ENCODE measurements around the gene CIB4.
"Not testable (repeated sequence)": the region's sequence is repeated elsewhere in the genome, so short reads cannot be mapped to it uniquely, and the experiment has no call there.

The CIB4 gene

DNA sequence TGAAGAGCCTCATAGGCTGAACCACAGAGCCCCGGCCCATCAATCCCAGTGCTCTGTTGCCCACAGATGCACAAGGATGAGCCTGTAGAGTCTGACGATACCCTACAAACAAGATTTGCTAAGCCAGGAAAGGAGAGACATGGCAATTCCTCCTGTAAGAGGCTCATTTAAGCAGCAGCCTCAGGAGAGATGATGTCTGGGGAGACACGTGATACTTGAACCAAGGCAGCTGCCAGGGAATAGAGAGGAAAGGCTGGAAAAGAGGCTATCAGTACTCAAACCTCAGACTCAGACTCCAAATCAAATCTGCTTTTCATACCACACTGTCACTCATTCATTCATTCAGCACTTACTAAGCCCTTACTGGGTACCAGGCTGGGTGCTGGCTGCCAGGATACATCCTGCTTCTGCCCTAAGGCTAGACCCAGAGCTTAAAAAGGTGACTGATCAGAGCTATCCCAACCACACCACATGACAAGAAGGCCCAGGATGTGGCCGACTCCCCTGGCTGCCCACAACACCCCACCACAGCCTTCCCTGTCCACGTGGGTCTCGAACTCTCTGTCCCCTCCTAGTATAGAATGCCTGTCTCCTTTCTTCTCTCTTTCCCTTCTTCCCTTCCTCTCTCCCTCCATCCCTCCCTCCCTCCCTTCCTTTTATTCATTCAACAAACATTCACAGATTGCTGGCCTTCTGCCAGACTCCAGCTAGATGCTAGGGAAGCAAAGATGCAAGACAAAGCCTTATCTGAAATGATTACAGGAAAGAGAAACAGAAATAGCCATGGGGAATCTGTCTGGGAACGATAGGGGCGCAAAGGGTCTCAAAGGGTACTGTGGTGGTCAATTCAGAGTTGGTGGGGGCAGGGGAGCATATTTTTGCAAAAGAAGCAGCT, 27.9 kb upstream of the CIB4 start:
- TF ChIP-seq, protein P1, sequence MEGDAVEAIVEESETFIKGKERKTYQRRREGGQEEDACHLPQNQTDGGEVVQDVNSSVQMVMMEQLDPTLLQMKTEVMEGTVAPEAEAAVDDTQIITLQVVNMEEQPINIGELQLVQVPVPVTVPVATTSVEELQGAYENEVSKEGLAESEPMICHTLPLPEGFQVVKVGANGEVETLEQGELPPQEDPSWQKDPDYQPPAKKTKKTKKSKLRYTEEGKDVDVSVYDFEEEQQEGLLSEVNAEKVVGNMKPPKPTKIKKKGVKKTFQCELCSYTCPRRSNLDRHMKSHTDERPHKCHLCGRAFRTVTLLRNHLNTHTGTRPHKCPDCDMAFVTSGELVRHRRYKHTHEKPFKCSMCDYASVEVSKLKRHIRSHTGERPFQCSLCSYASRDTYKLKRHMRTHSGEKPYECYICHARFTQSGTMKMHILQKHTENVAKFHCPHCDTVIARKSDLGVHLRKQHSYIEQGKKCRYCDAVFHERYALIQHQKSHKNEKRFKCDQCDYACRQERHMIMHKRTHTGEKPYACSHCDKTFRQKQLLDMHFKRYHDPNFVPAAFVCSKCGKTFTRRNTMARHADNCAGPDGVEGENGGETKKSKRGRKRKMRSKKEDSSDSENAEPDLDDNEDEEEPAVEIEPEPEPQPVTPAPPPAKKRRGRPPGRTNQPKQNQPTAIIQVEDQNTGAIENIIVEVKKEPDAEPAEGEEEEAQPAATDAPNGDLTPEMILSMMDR (IDR thresholded peaks at IDR 0.05; ENCODE audit: control insufficient read depth, extremely low read depth, insufficient read depth) = no peak
- DNase-seq (ENCODE audit: low read depth) = no peak
- no peak overlapping the region for H3K4me3 ChIP-seq (ENCODE audit: low read depth, low read length)

DNA sequence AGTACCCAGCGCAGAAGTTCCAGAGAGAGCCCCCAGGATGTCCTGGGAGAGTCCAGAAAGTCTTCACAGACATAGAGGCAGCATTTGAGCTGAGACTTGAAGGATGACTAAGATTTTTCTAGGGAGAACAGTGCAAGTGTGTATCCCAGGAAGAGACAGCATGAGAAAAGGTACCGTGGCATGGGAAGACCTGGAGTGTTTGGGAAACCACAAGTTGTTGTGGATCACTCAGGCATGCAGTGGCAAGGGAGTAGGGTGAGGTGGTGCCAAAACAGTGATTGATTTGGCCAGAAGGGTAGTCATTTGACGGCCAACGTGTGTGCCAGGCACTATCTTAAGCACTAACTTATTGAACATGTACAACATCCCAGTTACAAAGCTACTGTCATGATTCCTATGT, 26.9 kb upstream of the CIB4 start:
- no peak overlapping the region for H3K4me3 ChIP-seq (ENCODE audit: low read depth, low read length)
- TF ChIP-seq, protein P1 (IDR thresholded peaks at IDR 0.05; ENCODE audit: control insufficient read depth, extremely low read depth, insufficient read depth) = no peak
- DNase-seq (ENCODE audit: low read depth) = no peak

DNA sequence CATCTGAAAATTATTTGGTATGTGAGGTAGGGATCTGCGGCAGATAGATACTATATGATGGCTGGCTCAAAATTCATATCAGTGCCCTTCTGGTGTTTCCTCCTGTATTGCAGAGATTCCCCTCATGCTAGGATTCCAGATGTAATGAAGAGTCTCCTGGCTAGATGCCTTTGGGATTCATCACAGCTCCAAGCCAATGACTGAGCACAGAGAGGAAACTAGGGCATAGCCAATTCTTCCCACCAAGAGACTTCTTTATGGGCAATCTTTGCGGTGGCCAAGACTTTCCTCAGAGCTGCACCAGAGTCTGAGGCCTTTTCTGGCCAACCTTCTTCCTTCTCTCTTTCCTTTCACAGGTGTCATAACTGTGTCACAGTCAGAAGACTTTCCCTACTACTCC, 25.5 kb upstream of the CIB4 start:
- H3K4me3 ChIP-seq (ENCODE audit: low read depth, low read length) = no peak overlapping the region
- no peak for DNase-seq (ENCODE audit: low read depth)
- TF ChIP-seq, protein P1 (IDR thresholded peaks at IDR 0.05; ENCODE audit: control insufficient read depth, extremely low read depth, insufficient read depth) = no peak

DNA sequence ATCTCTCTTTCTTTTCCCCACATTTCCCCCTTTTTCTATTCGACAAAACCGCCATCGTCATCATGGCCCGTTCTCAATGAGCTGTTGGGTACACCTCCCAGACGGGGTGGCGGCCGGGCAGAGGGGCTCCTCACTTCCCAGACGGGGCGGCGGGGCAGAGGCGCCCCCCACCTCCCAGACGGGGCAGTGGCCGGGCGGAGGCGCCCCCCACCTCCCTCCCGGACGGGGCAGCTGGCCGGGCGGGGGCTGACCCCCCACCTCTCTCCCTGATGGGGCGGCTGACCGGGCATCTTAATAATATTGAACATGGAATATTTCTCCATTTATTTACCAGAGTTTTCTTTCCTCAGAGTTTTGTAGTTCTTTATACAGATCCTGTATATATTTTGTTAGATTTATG, 24.1 kb upstream of the CIB4 start:
- not testable (repeated sequence) for H3K4me3 ChIP-seq (ENCODE audit: low read depth, low read length); DNase-seq (ENCODE audit: low read depth)

DNA sequence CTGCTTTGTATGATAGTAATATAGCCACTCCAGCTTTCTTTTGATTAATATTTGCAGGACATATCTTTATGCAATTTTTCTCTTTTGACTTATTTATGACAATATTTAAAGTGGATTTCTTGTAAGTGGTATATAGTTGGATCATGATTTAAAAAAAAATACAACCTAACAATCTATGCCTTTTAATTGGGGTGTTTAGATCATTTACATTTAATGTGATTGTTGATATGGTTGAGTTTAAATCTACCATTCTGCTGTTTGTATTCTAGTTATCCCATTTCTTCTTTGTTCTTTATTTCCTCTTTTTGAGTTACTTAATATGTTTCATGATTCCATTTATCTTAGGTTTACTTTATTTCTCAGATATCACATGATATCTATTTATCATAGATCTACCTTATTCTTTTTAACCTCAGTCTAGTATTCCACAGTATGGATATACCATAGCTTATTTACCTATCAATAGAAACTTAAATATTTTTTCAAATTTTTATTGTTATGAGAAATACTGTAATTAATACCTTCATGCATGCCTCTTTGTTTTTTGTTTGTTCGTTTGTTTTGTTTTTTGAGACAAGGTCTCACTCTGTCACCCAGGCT, 19.3 kb upstream of the CIB4 start:
- no peak overlapping the region for H3K4me3 ChIP-seq (ENCODE audit: low read depth, low read length)
- no peak for DNase-seq (ENCODE audit: low read depth)
- TF ChIP-seq, protein P1 (IDR thresholded peaks at IDR 0.05; ENCODE audit: control insufficient read depth, extremely low read depth, insufficient read depth) = no peak

DNA sequence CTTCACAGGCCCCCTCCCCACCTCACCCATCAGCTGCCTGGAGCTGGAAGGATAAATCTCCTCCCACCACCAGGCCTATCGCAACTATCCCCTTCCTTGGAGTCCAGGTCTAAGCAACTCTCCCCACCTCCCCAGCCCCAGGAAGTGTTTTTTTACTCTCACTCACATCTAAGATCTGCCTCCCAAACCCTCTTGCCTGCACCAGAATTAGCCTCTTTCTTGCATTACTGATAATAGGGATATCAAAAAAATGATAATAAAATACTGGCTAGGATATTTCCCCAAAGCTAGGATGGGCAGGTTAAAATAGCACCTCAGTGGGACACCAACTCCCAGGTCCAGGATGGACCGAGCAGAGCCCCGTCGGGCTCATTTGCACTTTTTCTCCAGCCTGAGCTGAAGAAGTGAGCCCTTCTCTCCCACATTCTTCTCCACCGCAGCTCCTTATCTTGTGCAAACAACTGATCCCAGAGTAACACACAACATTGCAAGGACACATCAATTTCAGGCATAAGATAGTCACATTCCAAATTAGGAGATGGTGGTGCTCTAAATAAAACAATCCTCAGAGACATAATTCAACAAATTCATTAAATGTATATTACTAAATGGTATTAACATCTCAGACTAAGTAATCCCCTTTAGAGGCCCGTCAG, 17.7 kb upstream of the CIB4 start:
- DNase-seq (ENCODE audit: low read depth) = no peak

DNA sequence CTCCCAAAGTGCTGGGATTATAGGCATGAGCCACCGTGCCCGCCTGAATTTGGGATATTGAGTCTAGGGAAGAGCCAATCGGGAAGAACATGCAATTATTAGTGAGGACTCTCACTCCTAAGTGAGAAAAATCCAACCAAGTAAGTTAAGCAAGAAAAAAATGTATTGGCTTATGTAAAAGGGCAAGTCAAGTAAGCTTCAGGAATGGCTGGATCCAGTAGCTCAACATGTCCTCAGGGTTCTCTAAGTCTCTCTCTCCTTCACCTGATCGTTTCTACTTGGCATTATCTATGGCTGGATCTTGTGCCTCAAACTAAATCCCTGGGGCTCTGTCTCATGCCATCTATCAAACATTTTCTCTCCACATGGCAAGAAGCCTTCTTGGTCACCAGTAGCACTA, 16.1 kb upstream of the CIB4 start:
- DNase-seq (ENCODE audit: low read depth) = no peak
- TF ChIP-seq, protein P1 (IDR thresholded peaks at IDR 0.05; ENCODE audit: control insufficient read depth, extremely low read depth, insufficient read depth) = no peak
- no peak overlapping the region for H3K4me3 ChIP-seq (ENCODE audit: low read depth, low read length)

More for the DNA sequence above, 17.7 kb upstream of the CIB4 start:
- TF ChIP-seq, protein P1 (IDR thresholded peaks at IDR 0.05; ENCODE audit: control insufficient read depth, extremely low read depth, insufficient read depth) = no peak
- no peak overlapping the region for H3K4me3 ChIP-seq (ENCODE audit: low read depth, low read length)

Data from LNCaP clone FGC (cell line).